ENCODE measurements around the gene RRBP1. TPM values are rescaled to one million over a fixed set of nuclear protein-coding genes. Genes with fewer than 3 reads are reported as not detected.

The RRBP1 gene
- total RNA-seq: 100 to 1,000 TPM in 1 of 2 donors, 10 to 100 TPM in 1; 81.8 to 202 TPM
- 100 to 1,000 TPM in 1 of 2 donors, 10 to 100 TPM in 1; 75.4 to 178 TPM for polyA plus RNA-seq

- Histone ChIP-seq H3K9me3 (ENCODE audit: control insufficient read depth in 4 of 4, low read length in 3 of 4) (no peaks in the 10 kb centered on the region), H3K9ac (ENCODE audit: low read depth in 1 of 2, low read length in 2 of 2) (peak within 1 kb of the TSS; percentile 72 to 91), H3K27me3 (ENCODE audit: control insufficient read depth in 4 of 4, insufficient read depth in 4 of 4, low read length in 3 of 4) (no peaks in the 10 kb centered on the region), H3K4me3 (ENCODE audit: low read depth in 1 of 3, low read length in 3 of 3) (peak within 1 kb of the TSS; percentile 81 to 87 (median 86)), H3K4me1 (ENCODE audit: control insufficient read depth in 4 of 4, insufficient read depth in 4 of 4, low read length in 3 of 4) (peaks cover 8 to 52% (median 45%) of the 10 kb centered on the region in 4 donors), H3K36me3 (ENCODE audit: control insufficient read depth in 4 of 4, insufficient read depth in 3 of 4, low read depth in 1 of 4, low read length in 3 of 4) (peaks cover 0 to 12% (median 9%) of the 10 kb centered on the region in 4 donors), H3K27ac (ENCODE audit: low read depth in 1 of 2, low read length in 2 of 2) (peak within 1 kb of the TSS; percentile 88 to 92)
- DNase-seq (ENCODE audit: low spot score): peak; percentile 95
- no peak for TF ChIP-seq ZBTB33 (IDR thresholded peaks at IDR 0.05)
- no peak for TF ChIP-seq HNF4G (IDR thresholded peaks at IDR 0.05)
- no peak for TF ChIP-seq REST (IDR thresholded peaks at IDR 0.05)
- peak; percentile 61 for TF ChIP-seq NR2F2 (IDR thresholded peaks at IDR 0.05)
- TF ChIP-seq GABPA (IDR thresholded peaks at IDR 0.05 in 1 of 2, conservative IDR thresholded peaks at IDR 0.05 in 1 of 2): no peak
- no peak for TF ChIP-seq HNF4A (conservative IDR thresholded peaks at IDR 0.05)
- TF ChIP-seq RXRA (IDR thresholded peaks at IDR 0.05): peak in 1 of 2 donors; percentile 36
- no peak for TF ChIP-seq JUND (IDR thresholded peaks at IDR 0.05)
- peak in 1 of 2 donors; percentile 65 for TF ChIP-seq RAD21 (IDR thresholded peaks at IDR 0.05)
- peak; percentile 31 for TF ChIP-seq TAF1 (conservative IDR thresholded peaks at IDR 0.05)
- no peak for TF ChIP-seq EGR1 (IDR thresholded peaks at IDR 0.05; ENCODE audit: low read depth in 2 of 2)
- TF ChIP-seq MAX (IDR thresholded peaks at IDR 0.05): no peak
- no peak for TF ChIP-seq FOXA2 (IDR thresholded peaks at IDR 0.05)
- TF ChIP-seq CTCF (IDR thresholded peaks at IDR 0.05; ENCODE audit: low read depth, low read length, missing input control): peak; percentile 56
- TF ChIP-seq YY1 (IDR thresholded peaks at IDR 0.05): peak; percentile 90
- no peak for TF ChIP-seq ATF3 (IDR thresholded peaks at IDR 0.05)
- peak; percentile 95 for TF ChIP-seq SP1 (IDR thresholded peaks at IDR 0.05)
- TF ChIP-seq FOXA1 (IDR thresholded peaks at IDR 0.05): no peak
- WGBS: under 1% methylated on average over 79 of the region's 79 CpGs
These were observed at the start of gene RRBP1 for GRCh38 chr20:17682103-17682888. RRBP1 (minus strand) TSS chr20:17682242; CDS start chr20:17660507, 21,735 bp downstream.
